ENCODE data around the gene GDAP2.
"Not testable (repeated sequence)": the region's sequence is repeated elsewhere in the genome, so short reads cannot be mapped to it uniquely, and the experiment has no call there.

Gene GDAP2

DNA sequence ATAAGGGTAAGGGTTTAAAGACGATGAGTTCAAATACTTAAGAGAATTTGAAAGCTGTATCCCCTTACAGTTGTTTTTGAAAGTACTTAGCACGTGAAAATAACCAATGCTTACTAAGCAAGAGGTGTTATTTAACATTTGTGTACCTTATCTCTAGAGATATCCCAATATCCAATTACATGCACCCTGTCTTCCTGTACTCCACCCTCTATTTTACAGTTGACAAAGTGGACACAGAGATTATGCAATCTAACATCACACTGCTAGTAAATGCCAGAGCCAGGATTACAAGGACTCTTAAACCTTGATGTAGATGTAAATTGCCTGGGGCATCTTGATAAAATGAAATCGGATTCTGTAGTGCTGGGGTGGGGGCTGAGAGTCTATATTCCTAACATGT, 72.0 kb downstream of the GDAP2 start:
- POLR2A ChIA-PET (ENCODE audit: low non-redundant PET), result no interaction called here
- CTCF ChIA-PET, result no interaction called here
- DNase-seq (ENCODE audit: low spot score), result no peak
- no peak overlapping the region for H3K27ac ChIP-seq
- TF ChIP-seq, protein P1, sequence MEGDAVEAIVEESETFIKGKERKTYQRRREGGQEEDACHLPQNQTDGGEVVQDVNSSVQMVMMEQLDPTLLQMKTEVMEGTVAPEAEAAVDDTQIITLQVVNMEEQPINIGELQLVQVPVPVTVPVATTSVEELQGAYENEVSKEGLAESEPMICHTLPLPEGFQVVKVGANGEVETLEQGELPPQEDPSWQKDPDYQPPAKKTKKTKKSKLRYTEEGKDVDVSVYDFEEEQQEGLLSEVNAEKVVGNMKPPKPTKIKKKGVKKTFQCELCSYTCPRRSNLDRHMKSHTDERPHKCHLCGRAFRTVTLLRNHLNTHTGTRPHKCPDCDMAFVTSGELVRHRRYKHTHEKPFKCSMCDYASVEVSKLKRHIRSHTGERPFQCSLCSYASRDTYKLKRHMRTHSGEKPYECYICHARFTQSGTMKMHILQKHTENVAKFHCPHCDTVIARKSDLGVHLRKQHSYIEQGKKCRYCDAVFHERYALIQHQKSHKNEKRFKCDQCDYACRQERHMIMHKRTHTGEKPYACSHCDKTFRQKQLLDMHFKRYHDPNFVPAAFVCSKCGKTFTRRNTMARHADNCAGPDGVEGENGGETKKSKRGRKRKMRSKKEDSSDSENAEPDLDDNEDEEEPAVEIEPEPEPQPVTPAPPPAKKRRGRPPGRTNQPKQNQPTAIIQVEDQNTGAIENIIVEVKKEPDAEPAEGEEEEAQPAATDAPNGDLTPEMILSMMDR (conservative IDR thresholded peaks at IDR 0.05; ENCODE audit: low read depth), result no peak

DNA sequence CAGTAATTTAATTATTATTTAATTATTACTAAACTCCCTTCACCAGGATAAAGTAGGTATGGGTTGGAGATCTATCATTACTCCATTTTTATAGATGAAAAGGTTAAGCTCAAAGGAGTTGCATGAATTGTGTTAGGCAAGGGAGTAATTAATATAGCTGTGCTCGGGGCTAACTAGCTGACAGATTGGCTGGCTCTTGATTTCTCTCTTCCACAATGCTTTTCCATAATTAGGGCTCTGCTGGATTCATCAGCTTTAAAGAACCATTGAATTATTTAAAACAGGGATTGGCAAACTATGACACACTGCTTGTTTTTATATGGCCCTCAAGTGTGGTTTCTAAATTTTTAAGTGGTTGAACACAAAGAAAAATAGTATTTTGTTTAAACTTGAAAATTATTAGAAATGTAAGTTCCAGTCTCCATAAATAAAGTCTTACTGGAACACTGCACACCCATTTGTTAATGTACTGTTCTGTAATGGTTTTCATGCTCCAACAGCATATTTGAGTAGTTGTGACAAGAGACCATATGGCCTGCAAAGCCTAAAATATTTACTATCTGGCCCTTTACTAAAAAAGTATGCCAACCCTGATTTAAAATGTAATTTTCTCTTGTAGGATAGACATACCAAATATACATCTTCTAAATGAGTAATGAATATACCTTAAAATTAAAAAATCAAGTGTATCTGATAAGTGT, 76.4 kb downstream of the GDAP2 start:
- ChIA-PET POLR2A (ENCODE audit: low non-redundant PET) (no interaction called here), CTCF (interaction anchor here (0.7 kb wide), 1 partner anchor 17 kb away, joined by 3 read pairs; no protein-coding TSS in a partner anchor)

DNA sequence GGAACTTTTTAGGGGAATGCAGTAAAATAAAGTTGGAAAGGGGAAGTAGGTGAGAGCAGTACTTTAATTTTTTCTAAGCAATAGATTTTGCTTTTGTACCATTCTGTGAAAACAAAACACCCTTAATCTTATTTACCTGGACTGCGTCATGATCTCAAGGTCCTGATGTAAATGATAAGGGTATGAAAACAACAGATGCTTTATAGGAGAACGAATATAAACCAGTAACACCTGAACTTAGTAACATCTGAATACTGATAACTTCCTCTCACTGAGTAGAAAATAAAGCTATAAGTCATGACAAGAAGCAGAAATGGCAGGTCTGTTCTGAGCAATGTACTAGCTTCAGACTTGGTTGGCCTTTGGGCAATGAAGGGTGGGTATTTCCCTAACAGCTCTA, 77.7 kb downstream of the GDAP2 start:
- H3K27ac ChIP-seq, result no peak overlapping the region
- TF ChIP-seq, protein P1 (conservative IDR thresholded peaks at IDR 0.05; ENCODE audit: low read depth), result no peak
- CTCF ChIA-PET, result no interaction called here
- DNase-seq (ENCODE audit: low spot score), result no peak
- POLR2A ChIA-PET (ENCODE audit: low non-redundant PET), result no interaction called here

More for the DNA sequence above, 76.4 kb downstream of the GDAP2 start:
- H3K27ac ChIP-seq, result no peak overlapping the region
- TF ChIP-seq, protein P1 (conservative IDR thresholded peaks at IDR 0.05; ENCODE audit: low read depth), result no peak
- no peak for DNase-seq (ENCODE audit: low spot score)

DNA sequence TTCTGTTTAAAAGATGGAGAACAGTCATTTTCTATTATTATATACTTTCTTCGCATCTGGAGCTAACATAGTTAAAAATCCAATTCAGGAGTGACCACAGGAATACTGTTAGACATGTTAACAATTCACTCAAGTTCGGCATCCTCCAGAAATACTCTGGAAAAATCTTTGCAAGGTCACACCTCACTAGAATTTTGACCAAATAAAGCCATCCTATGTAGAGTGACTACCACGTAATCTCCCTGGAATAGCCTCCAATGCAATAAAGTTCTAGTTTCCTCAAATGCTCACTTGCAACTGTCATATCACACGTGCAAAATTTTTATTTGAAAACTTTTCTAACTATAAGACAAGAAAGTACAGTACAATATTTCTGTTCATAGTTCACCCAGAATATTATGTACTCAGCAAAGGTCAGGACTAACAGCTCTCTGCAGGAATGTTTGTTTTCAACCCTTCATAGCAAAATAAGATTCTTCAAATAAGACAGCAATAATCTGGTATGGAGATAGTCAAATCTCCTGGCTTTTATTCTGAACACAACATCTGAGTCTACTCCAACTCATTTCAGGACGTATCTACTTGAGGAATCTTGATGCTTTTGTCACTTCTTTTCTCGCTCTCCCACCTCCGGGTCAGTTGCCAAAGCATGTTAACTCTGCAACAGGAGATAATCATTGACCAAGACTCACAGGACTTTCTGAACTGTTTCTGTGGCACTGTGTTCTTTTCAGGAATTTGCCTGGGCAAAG, 82.6 kb downstream of the GDAP2 start:
- TF ChIP-seq, protein P1 (conservative IDR thresholded peaks at IDR 0.05; ENCODE audit: low read depth), result no peak
- POLR2A ChIA-PET (ENCODE audit: low non-redundant PET), result no interaction called here
- no peak overlapping the region for H3K27ac ChIP-seq
- no peak for DNase-seq (ENCODE audit: low spot score)
- CTCF ChIA-PET, result no interaction called here

DNA sequence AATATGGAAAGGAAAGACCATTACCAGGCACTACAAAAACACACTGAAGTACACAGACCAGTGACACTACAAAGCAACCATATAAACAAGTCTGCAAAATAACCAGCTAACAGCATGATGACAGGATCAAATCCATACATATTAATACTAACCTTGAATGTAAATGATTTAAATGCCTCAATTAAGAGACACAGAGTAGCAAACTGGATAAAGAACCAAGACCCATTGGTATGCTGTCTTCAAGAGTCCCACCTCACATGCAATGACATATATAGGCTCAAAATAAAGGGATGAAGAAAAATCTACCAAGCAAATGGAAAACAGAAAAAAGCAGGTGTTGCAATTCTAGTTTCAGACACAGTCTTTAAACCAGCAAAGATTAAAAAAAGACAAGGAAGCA, 84.9 kb downstream of the GDAP2 start:
- CTCF ChIA-PET; DNase-seq (ENCODE audit: low spot score); POLR2A ChIA-PET (ENCODE audit: low non-redundant PET); H3K27ac ChIP-seq: not testable (repeated sequence)

DNA sequence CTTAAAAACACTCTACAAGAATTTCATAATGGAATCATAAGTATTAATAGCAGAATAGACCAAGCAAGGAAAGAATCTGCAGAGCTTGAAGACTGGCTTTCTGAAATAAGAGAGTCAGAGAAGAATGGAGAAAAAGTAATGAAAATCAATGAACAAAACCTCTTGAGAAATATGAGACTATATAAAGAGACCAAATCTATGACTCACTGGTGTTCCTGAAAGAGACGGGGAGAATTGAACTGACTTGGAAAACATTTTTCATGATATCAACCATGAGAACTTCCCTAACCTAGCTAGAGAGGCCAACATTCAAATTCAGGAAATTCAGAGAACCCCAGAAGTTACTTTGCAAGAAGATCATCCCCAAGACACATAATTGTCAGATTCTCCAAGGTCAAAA, 85.6 kb downstream of the GDAP2 start:
- TF ChIP-seq, protein P1 (conservative IDR thresholded peaks at IDR 0.05; ENCODE audit: low read depth), result no peak
- CTCF ChIA-PET, result interaction anchor here (0.6 kb wide), 1 partner anchor 309 kb away, joined by 3 read pairs; no protein-coding TSS in a partner anchor
- no peak for DNase-seq (ENCODE audit: low spot score)
- H3K27ac ChIP-seq, result no peak overlapping the region
- POLR2A ChIA-PET (ENCODE audit: low non-redundant PET), result no interaction called here

Data from RWPE1 (cell line).